Muscle of back (tissue), 11 donors: ENCODE measurements around the gene EXOC4. TPM values are rescaled to one million over a fixed set of nuclear protein-coding genes. Genes with fewer than 3 reads are reported as not detected.
"Not testable (repeated sequence)": the region's sequence is repeated elsewhere in the genome, so short reads cannot be mapped to it uniquely, and the experiment has no call there.

Experiments
- DNase-seq, 3 donors: peaks; one replicate each; pipeline versions ENCODE4 v3.0.0 to v3.0.0-alpha.2; 2013
- polyA plus RNA-seq, 10 donors: library from polyadenylated mRNA; unstranded; fragments of 120-200 nt; gene quantifications; one replicate each; pipeline ENCODE4 v1.2.1, GENCODE V29; 2013; ENCODE audit not compliant: insufficient read length in 10 of 10

The EXOC4 gene
- polyA plus RNA-seq, 10 donors, result 42.2 to 74.5 (median 57.6) TPM

DNA sequence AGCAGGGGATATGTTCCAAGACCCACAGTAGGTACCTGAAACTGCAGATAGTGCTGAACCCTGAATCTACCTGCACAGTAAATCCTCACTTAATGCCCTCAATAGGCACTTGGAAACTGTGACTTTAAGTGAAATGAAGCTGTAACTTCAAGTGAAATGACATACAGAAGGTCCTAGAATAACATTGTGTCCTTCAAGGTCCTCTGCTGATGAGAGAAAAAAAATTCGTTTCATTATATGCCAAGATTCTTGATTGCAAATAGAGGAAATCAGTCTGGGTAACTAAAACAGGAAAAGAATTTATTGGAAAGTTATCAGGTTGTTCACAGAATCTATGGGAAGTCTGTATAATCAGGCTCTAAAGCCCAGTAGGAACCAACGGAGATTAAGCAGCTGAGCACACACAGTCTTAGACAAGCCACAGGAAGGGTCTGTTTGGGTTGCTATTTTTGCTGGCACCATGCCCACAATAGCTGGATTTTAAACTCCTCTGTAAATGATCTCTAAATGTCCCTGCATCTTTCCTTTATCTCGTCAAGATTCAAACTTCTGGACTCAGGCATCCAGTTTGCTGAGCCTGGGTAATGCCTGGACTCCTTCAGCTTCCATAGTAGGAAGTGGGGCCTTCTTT, 57.5 kb downstream of the EXOC4 start:
- peak in 1 of 3 donors; percentile 23 for DNase-seq

DNA sequence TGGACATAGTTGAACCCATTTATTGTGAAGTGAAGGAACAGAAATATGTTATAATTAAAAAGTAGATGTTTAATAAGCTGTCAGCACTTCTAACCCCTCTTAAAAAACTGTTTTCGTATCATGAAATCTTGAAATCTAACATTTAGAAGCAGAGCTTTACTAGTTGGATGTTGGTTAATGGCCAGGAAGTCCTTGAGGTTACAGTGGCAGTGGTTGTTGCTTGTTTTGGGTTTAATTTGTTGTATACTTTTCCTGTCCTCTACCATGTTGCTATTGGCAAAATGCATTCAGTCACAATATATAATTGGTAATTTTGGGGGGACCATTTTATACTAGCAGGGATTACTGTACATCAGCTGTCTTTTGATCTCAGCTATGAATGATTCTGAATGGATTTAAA, 60.7 kb downstream of the EXOC4 start:
- no peak for DNase-seq

DNA sequence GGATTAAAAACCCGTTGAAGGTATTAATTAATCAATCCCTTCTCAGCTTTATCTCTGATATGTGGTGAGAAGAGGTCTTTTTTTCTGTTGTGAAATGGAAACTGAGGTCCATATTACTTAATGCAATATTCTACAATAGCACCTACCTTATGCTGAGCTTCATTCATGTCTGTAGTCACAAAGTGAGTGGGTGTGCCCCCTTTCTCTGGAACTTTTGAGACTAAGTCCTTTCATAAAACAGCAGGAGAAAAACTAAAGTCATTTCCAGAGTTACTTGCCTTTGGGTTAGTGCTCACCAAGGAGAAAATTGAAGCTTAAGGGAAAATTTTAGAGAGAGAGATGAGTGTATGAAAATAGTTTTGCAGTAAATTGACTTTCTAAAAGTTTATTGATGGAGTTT, 61.2 kb downstream of the EXOC4 start:
- no peak for DNase-seq

DNA sequence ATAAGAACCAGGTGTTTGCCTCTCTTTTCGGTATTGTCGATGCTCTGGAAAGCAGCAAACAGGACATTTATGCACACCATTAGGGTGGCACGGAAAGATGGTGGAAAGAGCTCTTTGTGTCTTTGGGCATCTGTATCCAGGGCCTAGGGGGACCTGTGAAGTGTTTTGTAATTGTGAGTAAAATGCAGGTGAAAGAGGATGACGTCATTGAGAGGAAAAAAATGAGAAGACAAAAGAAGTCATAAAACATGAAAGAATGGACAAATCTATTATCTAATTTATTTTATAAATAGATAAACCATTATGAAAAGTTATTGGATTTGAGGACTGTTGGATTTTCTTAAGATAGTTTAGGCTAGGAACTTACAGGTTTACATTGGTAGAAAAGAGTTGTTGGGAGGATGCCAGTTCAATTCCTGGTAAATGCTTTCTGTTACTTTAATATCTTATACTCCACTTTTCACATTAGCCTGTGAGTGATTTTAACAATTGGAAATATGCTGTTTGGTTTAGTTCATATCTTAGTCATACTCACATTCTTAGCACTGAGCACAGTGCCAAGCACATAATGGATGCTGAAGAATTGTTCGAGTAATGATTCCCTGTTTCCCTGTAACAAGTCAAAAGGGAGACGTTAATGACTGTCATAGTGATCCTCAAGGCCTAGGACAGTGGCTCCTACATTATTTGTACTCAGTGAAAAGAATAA, 62.6 kb downstream of the EXOC4 start:
- DNase-seq, result peak in 1 of 3 donors; percentile 17

DNA sequence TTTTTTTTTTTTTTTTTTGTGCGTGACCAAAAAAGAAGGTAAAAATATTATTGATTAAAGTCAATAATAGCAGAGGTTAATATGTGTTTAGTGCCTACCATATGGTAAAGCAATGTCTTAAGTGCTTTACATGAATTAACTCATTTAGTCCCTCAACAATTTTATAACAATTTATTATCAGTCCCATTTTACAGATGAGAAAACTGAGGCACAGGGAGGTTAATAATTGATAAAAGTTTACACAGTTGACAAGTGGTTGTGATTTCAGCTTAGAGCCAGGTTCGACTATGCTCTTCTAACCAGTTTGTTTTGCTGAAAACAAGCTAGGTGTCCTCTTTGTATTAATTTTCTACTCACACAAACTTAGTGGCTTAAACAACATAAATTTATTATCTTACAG, 67.0 kb downstream of the EXOC4 start:
- DNase-seq, result no peak

DNA sequence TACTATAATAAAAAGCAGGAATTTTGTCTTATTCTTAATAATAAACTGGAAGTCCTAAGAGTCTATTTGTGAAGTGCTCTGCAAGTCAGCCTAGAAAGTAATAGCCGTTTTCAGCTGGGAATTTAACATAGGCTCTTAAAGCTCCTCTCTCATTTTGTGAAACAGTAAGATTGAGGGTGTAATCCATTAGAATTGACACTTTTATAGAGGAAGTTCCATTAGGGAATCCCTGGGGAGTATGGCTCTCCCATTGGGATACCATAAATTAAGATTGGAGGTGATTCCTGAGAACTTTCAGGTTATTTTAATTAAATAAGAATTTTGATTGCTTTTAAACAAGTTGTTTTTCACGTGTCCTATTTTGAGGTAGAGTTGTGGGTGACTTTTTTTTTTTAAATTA, 68.0 kb downstream of the EXOC4 start:
- DNase-seq, result no peak

DNA sequence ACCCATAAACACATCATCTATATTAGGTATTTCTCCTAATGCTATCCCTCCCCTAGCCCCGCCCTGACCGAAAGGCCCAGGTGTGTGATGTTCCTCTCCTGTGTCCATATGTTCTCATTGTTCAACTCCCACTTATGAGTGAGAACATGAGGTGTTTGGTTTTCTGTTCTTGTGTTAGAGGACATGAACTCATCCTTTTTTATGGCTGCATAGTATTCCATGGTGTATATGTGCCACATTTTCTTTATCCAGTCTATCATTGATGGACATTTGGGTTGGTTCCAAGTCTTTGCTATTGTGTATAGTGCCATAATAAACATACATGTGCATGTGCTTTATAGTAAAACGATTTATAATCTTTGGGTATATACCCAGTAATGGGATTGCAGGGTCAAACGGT, 68.5 kb downstream of the EXOC4 start:
- not testable (repeated sequence) for DNase-seq

DNA sequence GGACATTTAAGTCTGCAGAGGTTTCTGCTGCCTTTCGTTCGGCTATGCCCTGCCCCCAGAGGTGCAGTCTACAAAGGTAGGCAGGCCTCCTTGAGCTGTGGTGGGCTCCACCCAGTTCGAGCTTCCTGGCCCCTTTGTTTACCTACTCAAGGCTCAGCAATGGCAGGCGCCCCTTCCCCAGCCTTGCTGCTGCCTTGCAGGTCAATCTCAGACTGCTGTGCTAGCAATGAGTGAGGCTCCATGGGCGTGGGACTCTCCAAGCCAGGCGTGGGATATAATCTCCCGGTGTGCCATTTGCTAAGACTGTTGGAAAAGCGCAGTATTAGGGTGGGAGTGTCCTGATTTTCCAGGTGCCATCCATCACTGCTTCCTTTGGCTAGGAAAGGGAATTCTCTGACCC, 73.9 kb downstream of the EXOC4 start:
- DNase-seq, result not testable (repeated sequence)

DNA sequence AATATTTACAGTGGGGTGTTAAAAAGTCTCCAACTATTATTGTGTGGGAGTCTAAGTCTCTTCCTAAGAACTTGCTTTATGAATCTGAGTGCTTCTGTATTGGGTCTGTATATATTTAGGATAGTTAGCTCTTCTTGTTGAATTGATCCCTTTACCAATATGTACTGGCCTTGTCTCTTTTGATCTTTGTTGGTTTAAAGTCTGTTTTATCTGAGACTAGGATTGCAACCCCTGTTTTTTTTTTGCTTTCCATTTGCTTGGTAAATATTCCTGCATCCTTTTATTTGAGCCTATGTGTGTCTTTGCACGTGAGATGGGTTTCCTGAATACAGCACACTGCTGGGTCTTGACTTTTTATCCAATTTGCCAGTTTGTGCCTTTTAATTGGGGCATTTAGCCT, 75.1 kb downstream of the EXOC4 start:
- not testable (repeated sequence) for DNase-seq

DNA sequence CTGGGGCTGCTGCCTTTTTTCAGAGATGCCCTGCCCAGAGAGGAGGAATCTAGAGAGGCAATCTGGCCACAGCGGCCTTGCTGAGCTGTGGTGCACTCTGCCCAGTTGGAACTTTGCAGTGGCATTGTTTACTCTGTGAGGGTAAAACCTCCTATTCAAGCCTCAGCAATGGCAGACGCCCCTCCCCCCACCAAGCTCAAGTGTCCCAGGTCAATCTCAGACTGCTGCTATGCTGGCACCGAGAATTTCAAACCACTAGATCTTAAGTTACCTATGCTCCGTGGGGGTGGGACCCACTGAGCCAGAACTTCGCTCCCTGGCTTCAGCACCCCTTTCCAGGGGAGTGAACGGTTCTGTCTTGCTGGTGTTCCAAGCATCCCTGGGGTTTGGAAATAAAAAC, 77.2 kb downstream of the EXOC4 start:
- no peak for DNase-seq

DNA sequence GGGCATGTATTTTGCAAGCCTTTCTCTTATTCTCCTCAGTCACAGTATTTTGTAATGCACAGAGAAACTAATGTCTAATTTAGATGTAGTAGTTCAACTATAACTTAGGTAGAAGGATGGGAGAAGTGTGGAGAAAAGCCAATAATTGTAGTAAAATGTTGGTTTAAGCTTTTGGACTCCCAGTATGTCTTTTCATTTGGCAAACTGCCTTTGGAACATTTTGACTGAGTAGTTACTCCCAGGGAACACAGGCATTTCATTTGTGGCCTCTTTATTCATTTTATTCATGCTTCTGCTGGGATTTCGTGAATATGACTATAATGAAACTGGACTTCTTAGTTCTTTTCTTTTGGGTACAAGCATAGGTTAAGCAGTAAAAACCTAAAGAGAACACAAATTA, 79.0 kb downstream of the EXOC4 start:
- DNase-seq, result peak in 2 of 3 donors; percentile 4 to 15

DNA sequence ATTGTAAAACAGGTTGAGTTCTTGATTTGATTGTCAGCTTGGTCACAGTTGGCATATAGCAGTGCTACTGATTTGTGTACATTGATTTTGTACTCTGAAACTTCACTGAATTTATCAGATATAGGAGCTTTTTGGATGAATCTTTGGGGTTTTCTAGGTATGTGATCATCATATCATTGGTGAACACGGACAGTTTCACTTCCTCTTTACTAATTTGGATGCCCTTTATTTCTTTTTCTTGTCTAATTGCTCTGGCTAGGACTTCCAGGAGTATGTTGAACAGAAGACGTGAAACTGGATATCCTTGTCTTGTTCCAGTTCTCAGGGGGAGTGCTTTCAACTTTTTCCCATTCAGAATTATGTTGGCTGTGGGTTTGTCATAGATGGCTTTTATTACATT, 86.9 kb downstream of the EXOC4 start:
- no peak for DNase-seq

DNA sequence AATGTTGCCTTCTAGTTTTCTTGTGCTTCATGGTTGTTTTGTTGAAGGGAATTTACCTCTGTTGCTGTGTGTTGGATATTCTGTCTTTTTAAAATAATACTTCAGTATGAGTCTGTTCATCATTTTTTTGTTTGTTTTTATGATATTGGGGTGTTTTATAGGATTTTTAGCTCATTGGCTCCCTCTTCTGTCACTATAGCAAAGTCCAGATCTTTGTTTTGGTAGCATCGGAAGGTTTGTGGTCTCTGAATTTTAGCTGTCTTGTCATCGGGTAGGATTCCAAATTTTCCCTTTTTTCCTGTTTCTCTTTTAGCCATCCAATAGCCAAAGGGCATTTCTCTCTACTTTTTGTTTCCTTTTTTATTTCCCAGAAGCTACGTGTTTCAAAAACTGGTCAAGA, 91.4 kb downstream of the EXOC4 start:
- DNase-seq, result peak in 1 of 3 donors; percentile 15

DNA sequence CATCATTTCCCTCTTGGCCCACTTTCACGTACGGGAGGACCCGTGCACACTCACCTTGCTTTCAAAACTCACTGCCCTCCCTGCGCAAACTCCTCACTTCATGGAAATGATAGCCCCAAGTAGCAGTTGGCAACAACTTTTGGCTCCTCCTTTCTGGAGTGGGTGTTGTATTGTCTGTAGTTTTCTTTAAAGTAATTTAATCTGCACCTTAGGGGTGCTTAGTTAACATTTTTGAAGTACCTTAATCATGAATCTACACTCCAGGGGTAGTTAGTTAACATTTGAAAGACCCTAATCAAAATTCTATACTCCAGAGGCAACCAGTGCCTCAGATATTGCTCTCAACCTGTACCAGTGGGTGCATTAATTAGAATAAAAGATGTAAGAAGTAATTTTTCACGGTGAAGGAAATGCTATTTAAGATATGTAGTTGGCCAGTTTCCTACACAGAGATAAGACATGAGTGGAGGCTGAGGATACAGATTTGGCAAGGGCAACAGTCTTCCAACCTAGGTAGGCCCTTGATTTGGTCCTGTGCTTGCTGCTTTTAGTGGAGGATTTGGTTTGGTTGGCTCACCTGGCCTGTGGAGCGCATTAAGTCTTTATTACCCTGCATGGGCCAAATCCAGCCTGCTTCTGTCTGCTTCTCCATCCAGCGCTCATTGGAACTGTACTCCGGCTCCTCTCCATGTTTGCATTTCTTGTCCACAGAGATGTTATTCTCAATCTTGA, 93.0 kb downstream of the EXOC4 start:
- DNase-seq, result no peak

DNA sequence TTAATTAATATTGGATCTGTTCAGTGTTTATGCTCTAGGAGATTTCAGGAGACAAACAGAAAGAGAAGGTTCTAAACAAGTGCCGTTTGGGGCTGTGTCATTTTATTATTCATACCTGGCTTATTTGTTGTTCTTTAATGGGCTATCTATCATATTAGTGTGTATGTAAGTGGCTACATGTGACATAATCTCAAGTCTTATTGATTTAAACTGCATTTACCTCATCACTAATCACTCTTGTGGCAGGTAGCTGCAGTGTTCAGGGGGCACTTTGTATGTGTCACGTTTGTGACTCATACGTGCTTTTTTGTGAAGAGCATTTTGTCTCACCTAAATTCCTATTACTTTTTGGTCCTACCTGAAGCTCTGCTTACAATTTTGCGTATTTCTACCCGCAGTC, 95.4 kb downstream of the EXOC4 start:
- DNase-seq, result no peak

DNA sequence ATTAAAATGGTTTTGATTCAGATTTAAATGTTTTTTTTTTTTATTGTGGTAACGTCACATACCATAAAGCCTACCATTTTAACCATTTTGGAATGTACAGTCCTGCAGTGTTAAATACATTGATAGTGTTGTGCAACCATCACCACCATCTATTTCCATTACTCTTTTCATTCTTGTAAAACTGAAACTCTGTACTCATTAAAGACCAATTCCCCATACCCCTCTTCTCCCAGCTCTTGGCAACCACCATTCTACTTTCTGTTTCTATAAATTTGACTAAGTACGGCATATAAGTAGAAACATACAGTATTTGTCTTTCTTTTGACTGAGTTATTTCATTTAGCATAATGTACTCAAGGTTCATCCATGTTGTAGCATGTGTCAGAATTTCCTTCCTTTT, 96.2 kb downstream of the EXOC4 start:
- DNase-seq, result no peak

DNA sequence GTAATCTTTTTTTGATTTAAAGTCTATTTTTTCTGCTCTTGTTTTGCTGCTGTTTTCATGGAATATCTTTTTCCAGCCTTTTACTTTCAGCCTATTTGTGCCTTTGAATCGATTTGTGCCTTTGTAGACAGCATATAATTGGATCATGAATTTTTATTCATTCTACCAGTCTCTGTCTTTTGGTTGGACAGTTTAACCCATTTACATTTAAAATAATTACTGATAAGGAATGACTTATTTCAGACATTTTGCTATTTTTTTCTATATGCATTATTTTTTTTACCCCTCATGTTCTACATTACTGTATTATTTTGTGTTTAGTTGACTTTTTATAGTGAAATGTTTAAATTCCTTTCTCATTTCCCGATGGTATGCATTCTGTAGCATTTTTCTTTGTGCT, 99.6 kb downstream of the EXOC4 start:
- no peak for DNase-seq

DNA sequence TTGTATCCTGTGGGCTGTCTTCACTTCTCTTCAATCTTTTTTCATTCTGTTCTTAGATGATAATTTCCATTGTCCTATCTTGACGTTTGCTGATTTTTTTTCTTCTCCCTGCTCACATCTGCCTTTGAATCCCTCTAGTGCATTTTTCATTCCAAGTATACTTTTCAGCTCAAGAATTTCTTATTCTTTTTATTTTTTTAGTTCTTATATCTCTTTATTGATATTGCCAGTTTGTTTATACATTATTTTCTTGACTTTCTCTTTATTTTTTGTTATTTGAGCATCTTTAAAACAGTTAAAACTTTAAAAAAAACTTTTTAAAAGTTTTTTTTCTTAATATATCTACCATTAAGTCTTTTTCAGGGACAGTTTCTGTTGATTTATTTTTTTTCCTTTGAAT, 100.9 kb downstream of the EXOC4 start:
- DNase-seq, result no peak

DNA sequence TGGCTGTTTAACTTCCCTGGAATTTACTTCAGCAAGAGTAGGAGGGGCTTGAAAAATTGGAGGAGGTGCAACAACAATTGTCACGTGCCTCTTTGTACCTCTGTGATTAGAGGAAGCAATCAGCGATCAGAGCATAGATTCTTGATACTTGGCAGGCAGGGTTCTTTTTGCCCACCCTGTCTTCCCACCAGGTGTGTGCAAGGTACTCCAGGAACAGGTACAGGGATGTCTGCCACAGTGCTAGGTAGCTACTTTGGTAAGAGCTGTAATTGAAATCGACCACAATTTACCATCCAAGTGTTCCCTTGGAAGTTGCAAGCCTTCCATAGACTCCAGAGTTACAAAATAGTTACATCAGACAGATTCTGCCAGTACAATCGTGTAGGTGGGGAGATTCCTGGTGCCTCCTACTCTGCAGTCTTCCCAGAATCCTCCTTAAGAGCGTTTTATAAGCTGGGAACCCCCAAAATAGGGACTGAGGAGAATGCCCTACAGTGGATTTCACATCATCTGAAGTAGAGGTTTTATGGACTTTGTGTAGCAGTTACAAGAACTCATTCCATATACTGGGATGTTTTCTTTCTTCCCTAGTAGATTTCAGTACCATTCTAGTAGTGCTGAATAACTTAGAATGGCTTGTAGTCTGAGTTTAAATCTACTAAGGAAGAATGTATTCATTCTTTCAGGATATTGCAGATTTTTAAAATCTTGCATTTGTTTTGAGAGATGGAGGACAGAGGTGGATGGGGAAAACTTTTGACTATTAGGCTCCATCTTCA, 101.9 kb downstream of the EXOC4 start:
- DNase-seq, result no peak

DNA sequence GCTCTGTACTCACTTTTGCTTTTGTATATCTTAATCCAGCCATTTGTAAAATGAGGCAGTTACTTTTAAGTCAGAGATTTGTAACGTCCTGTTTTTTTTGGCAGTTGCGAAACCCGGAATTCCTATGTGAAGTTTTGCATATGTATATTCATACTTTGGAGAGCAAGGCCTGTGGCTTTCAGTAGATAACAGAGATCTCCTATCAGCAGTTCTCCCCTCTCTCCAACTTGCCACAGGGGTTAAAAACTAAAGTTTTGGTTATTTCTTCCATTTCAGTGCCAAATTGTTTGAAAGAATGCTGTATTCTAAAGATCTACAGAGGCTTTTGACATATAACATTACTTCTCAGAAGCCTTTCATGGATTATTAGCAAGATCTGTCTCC, 102.4 kb downstream of the EXOC4 start:
- peak in 1 of 3 donors; percentile 59 for DNase-seq

DNA sequence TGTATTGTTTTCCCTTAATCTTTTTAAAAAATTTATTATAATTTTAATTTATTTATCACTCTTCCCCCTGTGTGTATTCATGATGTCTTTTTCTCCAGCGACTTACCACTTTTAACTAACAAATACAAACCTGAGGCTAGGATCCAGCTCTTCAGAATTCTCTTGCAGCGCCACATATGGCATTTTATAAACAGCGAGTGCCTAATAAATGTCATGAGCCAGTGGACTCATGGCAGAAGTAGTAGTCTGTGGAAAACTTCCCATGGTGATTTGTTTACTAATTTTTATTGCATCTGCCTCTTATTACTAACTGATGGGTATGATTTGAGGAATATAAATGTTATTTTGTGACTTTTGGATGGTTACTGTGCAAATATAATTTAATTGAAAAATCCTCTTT, 102.9 kb downstream of the EXOC4 start:
- DNase-seq, result no peak

DNA sequence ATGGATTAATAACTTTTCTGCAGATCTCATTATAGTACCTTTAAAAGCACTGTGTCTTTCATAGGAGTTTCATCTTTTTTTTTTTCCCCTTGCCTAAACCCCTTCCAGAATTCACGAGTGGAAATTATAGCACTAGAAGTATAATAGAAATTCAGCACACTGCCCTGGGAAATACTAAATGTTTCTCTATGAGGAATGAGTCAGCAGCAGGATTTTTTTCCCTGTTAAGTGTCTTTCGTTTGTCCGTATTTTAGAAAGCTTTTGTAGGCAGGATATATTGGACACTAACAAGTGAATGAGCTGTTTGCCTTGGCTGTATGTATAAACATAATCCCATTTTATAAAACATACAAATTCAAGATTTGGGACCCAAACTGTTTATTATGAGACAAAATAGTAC, 105.8 kb downstream of the EXOC4 start:
- DNase-seq, result no peak
